Activated CD8-positive, alpha-beta T cell treated with anti-CD3 and anti-CD28 coated beads for 36 hours (primary cell): Measurements from ENCODE around the gene PHLDA3. TPM values are rescaled to one million over a fixed set of nuclear protein-coding genes. Genes with fewer than 3 reads are reported as not detected.
"Not testable (repeated sequence)": the region's sequence is repeated elsewhere in the genome, so short reads cannot be mapped to it uniquely, and the experiment has no call there.

Experiments
- ATAC-seq: fragments of 200-7000 bp; cut with Tn5 transposase; one replicate; pipeline ENCODE4 v1.10.0; 2021; ENCODE audit warnings: mild to moderate bottlenecking, moderate library complexity
- CTCF ChIA-PET: fragments of 350-600 bp; sonication (Branson Sonifier 250); formaldehyde crosslinking; loops from one replicate; lab custom pipeline; 2021; ENCODE audit warnings: antibody characterized with exemption; lab: Charles Lee
- POLR2A ChIA-PET: fragments of 350-600 bp; sonication (Branson Sonifier 250); formaldehyde crosslinking; loops from one replicate; lab custom pipeline; 2021; ENCODE audit warnings: antibody characterized with exemption; lab: Charles Lee
- DNase-seq: peaks from one replicate; pipeline ENCODE4 v3.0.0-alpha.2; 2020
- H3K27ac Mint-ChIP-seq: one replicate; pipeline ENCODE4 v1.8.0; 2021; ENCODE audit warnings: mild to moderate bottlenecking, mixed read lengths
- H3K27me3 Mint-ChIP-seq: one replicate; pipeline ENCODE4 v1.8.0; 2021; ENCODE audit warnings: mixed read lengths
- H3K36me3 Mint-ChIP-seq: one replicate; pipeline ENCODE4 v1.8.0; 2021; ENCODE audit warnings: low read depth, mixed read lengths
- H3K4me1 Mint-ChIP-seq: one replicate; pipeline ENCODE4 v1.8.0; 2021; ENCODE audit warnings: low read depth, mixed read lengths
- H3K4me3 Mint-ChIP-seq: one replicate; pipeline ENCODE4 v1.8.0; 2021; ENCODE audit warnings: mild to moderate bottlenecking, moderate library complexity, mixed read lengths
- H3K9me3 Mint-ChIP-seq: one replicate; pipeline ENCODE4 v1.8.0; 2021; ENCODE audit warnings: mixed read lengths
- CTCF ChIP-seq: fragments of 200-600 bp; IDR thresholded peaks from one replicate; pipeline ENCODE4 v1.8.0; 2022; ENCODE audit warnings: antibody characterized with exemption, mild to moderate bottlenecking
- intact Hi-C: fragments of 100-400 bp; cut with micrococcal nuclease; formaldehyde crosslinking; loops from one replicate; pipeline ENCODE4 v1.10.0; 2022
- total RNA-seq, 2 experiments: library from RNA; stranded (reverse); gene quantifications; one replicate each; pipeline ENCODE4 v1.2.3, GENCODE V29; 2021

Gene PHLDA3
- total RNA-seq, 2 experiments from 2014 or later = 6.2 to 7.9 TPM

DNA sequence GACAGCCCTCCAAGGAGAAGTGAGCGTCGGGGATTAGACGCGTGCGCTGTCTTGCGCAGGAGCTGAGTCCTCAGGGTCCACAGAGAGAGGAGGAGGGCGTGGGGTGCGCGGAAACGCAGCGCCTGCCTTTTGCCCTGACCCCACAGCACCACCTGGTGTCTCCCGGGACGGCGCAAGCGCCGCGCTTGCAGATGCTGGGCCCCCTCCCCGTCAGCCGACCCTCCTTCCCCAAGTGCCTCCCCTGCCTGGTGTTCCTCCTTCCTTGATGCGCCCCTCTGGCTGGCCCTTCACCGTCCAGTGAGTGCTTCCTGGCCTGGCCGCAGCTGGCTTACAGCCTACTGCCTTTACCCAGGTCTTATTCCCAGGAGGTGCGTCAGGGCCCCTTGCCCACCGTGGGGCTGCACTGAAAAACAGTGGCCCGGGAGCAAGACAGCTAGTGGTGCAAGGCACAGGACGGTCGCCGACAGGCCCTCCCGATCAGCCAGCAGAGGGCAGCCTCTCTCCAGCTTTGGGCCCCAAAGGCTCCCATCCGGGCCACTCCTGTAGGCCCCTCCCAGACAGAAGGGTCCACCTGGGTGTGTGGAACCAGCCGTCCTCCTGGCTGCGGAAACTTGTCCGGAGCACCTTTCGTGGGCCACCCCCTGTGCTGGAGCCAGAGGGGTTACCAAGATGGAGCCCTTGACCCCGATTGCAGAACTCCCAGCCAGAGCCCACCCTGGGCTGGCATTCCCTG lies 12.9 kb upstream of the PHLDA3 start:
- Mint-ChIP-seq H3K27ac (no peak overlapping the region), H3K27me3 (peaks cover 22% of the 10 kb centered on the region), H3K36me3 (peaks cover 2% of the 10 kb centered on the region), H3K4me1 (peaks cover 14% of the 10 kb centered on the region), H3K4me3 (peak overlapping the region; percentile 57), H3K9me3 (no peaks in the 10 kb centered on the region)
- peak; percentile 82 for TF ChIP-seq CTCF
- DNase-seq (peak; percentile 87), ATAC-seq (peak; percentile 90)
- ChIA-PET CTCF (interaction anchor here (0.6 to 29.4 kb wide), 30 partner anchors 9 to 311 kb away, joined by 3 to 796 read pairs (median 5); partner anchors contain the start of genes CSRP1 and PHLDA3), POLR2A (interaction anchor here (0.8 to 2.0 kb wide), 4 partner anchors 12 to 31 kb away, joined by 3 to 9 read pairs (median 4); partner anchors contain the start of gene CSRP1)
- intact Hi-C loops = loop anchor here (1.0 to 5.0 kb wide), 2 partner anchors 31 to 35 kb away; no protein-coding TSS in a partner anchor

DNA sequence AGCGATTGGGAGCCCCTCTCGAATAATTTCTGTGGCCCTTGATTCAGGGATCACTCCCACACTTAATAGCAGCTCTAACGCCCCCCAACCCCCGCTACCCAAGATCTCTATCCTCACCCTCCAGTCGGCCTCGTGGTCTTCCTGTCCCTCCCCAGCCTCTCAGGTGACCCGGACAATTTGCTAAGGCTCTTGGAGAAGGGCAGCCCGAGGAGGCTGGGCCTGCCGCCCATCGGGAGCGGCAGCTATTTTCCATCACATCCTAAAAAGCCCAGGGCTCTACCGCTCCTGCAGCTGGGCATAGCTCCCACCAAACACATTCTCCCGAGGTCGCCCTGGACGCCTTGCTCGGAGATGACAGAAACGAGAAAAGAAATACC lies 12.0 kb upstream of the PHLDA3 start:
- CTCF ChIA-PET = interaction anchor here (0.7 to 29.4 kb wide), 19 partner anchors 8 to 78 kb away, joined by 3 to 796 read pairs (median 6); partner anchors contain the start of genes CSRP1 and PHLDA3
- peak overlapping the region; percentile 57 for H3K4me3 Mint-ChIP-seq
- peaks cover 14% of the 10 kb centered on the region for H3K4me1 Mint-ChIP-seq
- H3K36me3 Mint-ChIP-seq = peaks cover 2% of the 10 kb centered on the region
- no peaks in the 10 kb centered on the region for H3K9me3 Mint-ChIP-seq
- TF ChIP-seq CTCF = no peak
- ATAC-seq = no peak
- DNase-seq = no peak
- POLR2A ChIA-PET = interaction anchor here (1.2 to 1.3 kb wide), 2 partner anchors 25 to 26 kb away, joined by 3 to 7 read pairs; partner anchors contain the start of gene CSRP1
- H3K27ac Mint-ChIP-seq = no peak overlapping the region
- intact Hi-C loops = loop anchor here (5.0 kb wide), 1 partner anchor 34 kb away; no protein-coding TSS in a partner anchor
- H3K27me3 Mint-ChIP-seq = peaks cover 22% of the 10 kb centered on the region

DNA sequence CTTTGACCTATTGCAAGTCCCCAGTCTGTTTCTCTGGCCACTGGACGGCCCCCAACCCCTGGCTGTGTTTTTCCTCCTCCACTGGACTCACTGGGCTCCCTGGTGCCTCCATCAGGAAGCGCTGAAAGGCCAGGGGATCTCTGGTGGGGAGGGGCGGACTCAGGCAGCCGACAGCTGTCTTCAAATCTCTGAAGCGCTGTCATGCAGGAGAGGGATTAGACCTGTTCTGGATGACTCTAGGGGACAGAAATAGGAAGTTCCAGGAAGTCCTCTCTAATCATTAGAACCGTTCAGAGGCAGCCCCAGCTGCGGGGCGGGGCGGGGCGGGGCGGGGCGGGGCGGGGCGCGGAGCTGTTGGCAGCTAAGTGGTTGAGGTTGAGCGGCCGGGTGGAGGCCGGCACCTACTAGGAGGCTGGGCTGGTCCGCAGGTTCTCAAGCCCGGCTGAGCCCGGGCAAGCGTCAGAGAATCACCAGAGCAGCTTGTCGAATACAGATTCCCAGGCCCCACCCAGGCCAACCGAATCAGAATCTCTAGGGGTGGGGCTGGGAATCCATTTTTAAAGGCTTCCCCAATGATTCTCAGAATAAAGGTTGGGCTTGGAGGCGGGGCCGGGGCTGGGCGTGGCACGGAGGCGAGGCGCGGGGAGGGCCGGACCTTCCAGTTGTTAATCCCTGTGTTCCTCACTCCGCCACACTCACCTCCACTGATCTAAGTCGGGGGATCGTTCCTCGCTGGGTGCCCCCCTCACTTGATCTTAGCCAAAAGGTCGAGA lies 11.4 kb upstream of the PHLDA3 start:
- Mint-ChIP-seq H3K4me3 (peak overlapping the region; percentile 57), H3K27ac (no peak overlapping the region), H3K9me3 (no peaks in the 10 kb centered on the region), H3K27me3 (peaks cover 22% of the 10 kb centered on the region), H3K36me3 (peaks cover 2% of the 10 kb centered on the region), H3K4me1 (peaks cover 14% of the 10 kb centered on the region)
- ChIA-PET POLR2A (interaction anchor here (0.6 to 1.2 kb wide), 2 partner anchors 27 to 49 kb away, joined by 3 to 7 read pairs; partner anchors contain the start of gene CSRP1), CTCF (interaction anchor here (1.2 to 29.4 kb wide), 10 partner anchors 12 to 71 kb away, joined by 3 to 796 read pairs (median 12); partner anchors contain the start of genes CSRP1 and PHLDA3)
- no peak for TF ChIP-seq CTCF
- ATAC-seq = peak; percentile 57
- DNase-seq = peak; percentile 80
- intact Hi-C loops = loop anchor here (5.0 kb wide), 1 partner anchor 33 kb away; no protein-coding TSS in a partner anchor

DNA sequence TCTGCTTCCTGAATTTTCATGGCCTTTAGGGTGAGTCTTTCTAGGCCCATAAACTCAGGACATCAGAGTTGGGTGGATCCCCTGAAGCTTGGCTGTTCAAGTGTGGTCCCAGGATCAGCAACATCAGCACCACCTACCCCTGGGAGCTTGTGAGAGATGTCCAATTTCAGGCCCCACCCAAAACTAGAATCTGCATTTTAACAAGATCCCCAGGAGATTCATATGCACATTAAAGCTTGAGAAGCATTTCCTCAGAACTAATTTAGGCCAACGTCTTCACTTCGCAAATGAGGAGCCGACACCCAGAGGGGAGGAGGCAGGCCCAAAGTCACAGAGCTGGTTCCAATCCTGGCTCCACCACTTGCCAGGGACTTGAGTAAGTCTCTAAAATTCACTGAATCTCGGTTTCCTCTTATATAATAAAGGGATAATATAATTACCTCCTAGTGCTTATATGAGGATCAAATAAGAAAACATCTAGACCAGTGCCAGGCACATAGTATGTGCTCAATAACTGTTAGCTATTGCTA lies 10.3 kb upstream of the PHLDA3 start:
- H3K36me3 Mint-ChIP-seq = peaks cover 2% of the 10 kb centered on the region
- H3K27ac Mint-ChIP-seq = no peak overlapping the region
- POLR2A ChIA-PET = no interaction called here
- ATAC-seq (no peak), DNase-seq (no peak)
- no peaks in the 10 kb centered on the region for H3K9me3 Mint-ChIP-seq
- peaks cover 22% of the 10 kb centered on the region for H3K27me3 Mint-ChIP-seq
- no peak for TF ChIP-seq CTCF
- H3K4me3 Mint-ChIP-seq = no peak overlapping the region
- CTCF ChIA-PET = interaction anchor here (2.5 to 29.4 kb wide), 3 partner anchors 26 to 43 kb away, joined by 8 to 796 read pairs (median 149); partner anchors contain the start of gene CSRP1
- intact Hi-C loops = no loop called here
- H3K4me1 Mint-ChIP-seq = peaks cover 14% of the 10 kb centered on the region

DNA sequence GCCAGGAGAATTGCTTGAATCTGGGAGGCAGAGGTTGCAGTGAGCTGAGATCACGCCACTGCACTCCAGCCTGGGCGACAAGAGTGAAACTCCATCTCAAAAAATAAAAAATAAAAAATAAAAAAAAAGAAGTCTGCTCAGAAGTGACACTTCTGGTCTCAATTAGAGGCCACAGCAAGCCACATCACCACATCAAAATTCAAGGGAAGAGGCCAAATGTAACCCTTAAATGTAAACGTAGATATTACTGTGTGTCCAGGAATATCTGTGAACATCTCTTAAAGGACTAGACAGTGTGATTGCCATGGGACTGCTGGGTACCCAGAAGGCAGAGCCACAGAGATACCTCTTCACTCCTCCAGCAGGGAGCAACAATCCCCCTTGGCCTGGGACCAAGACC lies 9.7 kb upstream of the PHLDA3 start:
- CTCF ChIA-PET = interaction anchor here (2.5 to 29.4 kb wide), 3 partner anchors 26 to 43 kb away, joined by 8 to 796 read pairs (median 149); partner anchors contain the start of gene CSRP1
- H3K27me3 Mint-ChIP-seq = peaks cover 24% of the 10 kb centered on the region
- H3K9me3 Mint-ChIP-seq, H3K27ac Mint-ChIP-seq, H3K36me3 Mint-ChIP-seq, DNase-seq, H3K4me3 Mint-ChIP-seq, ATAC-seq, intact Hi-C loops, POLR2A ChIA-PET: not testable (repeated sequence)
- peaks cover 14% of the 10 kb centered on the region for H3K4me1 Mint-ChIP-seq
